GM19328 (cell line): ENCODE measurements around the gene DESI1.
"Not testable (repeated sequence)": the region's sequence is repeated elsewhere in the genome, so short reads cannot be mapped to it uniquely, and the experiment has no call there.

Experiments
- ATAC-seq: cut with Tn5 transposase; IDR thresholded peaks from one replicate; pipeline ENCODE4 v1.9.1; 2021; ENCODE audit warnings: mild to moderate bottlenecking, moderate library complexity; ENCODE audit not compliant: unreplicated experiment

DESI1 gene

DNA sequence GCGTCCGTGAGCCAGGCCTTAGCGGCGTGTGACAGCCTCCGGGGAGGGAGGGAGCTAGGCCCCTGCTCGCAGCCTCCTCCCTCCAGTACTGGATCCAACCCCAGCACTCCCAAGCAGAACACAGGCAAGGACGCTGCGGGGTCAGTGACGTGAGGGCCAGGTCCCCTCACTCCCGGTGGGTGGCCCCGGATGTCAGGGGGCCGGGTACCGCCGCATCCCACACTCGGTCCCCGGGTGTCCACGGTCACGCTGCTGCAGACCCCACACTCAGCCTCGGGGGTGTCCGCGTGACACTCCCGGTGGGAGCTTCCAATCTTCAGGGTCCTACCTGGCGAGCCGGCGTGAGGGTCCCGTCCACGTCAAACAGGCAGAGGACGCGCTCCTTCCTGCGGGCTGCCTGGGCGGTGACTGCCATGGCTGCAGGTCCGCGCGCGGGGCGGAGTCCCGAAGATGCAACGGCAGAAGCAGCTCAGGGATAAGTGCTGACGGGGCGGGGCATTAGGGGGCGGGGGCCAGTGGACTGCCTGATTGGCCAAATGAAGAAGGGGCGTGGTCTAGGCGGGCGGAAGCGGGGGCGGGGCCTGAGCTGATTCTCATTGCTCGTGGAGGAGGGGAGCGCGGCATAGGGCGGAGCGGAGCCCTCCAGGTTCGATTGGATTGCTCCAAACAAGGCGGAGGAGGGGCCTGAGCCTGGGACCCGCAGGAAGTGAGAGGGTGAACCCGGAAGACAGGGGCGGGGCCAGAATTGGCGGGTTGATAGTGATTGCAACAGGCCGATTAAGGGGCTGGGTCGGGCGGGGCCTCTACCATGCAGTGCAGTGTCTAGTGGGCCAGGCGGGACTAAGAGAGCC, 31.2 kb downstream of the DESI1 start, which contains the start of gene PMM1:
PMM1 (minus strand) TSS at position 450 of the 851 bp plus-strand sequence; CDS start at position 415, 35 bp downstream.
- peak; percentile 96 for ATAC-seq

DNA sequence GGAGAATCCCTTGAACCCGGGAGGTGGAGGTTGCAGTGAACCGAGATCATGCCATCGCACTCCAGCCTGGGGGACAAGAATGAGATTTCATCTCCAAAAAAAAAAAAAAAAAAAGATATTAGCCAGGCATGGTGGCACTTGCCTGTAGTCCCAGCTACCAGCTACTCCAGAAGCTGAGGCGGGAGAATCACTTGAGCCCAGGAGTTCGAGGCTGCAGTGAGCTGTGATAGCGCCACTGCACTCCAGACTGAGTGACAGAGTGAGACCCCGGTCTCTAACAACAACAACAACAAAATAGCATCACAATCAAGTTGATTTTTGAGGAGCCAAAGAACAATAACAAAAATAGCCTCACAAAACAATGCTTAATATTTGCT, 33.5 kb downstream of the DESI1 start:
- ATAC-seq = no peak

DNA sequence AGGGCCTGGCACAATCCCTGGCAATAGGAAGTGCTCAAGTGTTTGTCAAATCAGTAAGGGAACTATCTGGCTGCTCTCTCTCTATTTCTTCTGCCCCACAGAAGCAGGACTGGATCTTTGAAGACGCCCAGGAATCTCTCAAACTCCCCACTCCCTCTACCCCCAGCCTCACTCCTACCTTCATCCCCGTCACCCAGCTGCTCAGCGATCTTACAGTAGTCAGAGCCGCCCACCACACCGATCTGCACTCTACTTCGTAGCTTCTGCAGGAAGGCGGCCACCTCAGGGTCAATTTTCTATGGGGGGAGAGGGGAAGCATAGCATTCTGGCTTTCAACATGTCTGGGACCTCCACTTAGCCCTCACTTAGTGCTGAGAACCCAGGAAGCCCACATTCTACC, 34.9 kb downstream of the DESI1 start:
- no peak for ATAC-seq

DNA sequence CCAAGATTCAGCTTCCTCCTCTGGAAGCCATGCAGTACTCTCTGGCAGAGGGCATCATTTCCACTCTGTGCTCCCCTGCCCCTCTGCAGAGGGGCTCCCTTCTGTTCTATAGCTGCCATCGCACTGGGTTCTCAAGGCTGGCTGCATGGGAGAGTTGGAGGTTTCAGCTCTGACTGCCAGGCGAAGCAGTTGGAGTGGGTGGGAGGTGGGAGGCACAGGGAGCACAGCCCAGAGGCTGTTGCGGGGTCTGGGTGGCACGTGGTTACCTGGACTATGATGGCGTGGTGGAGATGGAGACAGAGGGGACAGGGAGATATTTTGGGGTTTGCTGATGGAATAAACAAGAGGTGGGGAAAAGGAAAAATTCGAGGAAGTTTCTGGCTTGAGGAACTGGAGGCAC, 36.0 kb downstream of the DESI1 start:
- no peak for ATAC-seq

DNA sequence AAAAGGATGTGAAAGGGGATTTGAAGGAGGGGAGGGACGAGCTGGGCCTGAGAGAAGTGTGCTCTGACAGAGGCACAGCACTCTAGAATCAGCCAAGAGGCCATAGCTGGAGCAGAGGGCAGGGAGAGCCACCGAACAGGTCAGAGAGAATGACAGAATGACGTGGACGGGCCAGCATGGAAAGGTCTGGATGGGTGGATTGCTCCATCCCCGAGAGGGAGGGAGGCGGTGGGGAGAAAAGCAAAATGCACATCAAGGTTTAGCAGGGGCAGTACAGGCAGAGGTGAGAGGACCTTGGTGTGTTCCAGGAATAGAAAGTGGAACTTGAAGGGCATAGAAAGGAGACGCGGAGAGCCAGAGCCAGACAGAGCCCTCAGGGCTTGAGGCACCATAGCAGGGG, 38.1 kb downstream of the DESI1 start:
- no peak for ATAC-seq

DNA sequence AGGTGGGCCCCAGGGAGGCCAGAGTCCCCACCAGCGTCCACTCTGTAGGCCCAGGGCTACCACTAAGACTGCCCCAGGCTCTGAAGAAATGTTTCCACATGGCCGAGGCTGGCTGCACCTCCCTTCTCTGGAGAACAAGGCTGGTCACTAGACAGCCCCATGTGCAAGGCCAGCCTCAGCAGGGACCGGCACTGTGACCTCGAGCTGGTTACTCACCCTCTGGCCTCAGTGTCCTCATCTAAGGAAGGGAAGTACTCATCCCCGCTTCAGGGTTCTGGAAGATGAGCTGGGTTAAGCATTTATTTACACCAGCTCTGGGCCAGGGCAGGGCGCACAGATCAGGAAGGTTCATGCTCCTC, 40.9 kb downstream of the DESI1 start:
- ATAC-seq = no peak

DNA sequence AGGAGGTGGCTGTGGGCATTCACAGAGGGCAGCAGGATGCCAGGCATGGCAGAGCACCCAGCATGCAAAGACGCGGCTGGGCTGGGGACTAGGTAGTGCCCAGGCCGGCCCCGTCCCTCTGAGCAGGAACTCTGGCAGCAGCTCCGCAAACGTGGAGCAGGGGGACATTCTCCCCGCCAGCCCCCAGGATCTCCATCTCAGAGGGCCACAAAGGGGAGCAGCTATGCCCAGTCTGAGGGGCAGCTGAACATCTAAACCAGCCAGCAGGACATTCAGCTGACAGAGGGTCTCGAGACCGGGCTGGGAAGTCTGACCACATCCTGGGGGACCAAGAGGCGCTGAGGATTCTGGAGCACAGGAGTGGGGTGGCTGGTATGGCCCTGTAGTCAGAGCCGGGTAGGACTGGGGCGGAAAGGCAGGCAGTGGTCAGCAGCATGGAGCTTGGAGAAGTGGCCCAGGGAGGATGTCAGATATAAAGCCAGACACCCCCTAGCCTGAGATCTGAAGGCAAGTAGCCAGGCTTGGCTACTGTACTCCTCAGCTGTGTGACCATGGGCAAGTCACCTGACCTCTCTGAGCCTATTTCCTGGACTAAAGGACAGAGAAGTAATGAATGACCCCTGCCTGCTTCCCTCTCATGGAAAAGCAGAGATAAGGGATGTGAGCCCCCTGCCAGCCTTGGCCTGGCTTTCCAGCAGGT, 41.4 kb downstream of the DESI1 start:
- no peak for ATAC-seq

DNA sequence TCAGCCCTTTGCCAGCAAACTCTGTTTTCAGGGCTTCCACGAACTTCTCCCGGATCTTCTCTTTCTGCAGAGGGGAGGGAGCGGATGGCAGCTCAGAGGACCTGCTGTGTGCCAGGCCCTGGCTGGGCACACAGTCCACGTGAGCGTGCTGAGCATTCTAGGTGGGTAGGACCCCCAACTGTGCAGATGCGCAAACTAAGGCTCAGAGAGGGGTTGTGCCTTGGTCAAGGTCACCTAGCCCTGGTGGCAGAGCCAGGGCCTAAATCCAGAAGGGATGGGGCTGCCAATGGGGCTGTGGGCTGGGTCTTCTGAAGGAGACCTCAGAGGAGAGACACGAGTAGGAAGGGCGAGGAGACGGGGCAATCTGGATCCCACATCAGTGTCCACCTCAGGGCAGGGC, 42.0 kb downstream of the DESI1 start:
- no peak for ATAC-seq

DNA sequence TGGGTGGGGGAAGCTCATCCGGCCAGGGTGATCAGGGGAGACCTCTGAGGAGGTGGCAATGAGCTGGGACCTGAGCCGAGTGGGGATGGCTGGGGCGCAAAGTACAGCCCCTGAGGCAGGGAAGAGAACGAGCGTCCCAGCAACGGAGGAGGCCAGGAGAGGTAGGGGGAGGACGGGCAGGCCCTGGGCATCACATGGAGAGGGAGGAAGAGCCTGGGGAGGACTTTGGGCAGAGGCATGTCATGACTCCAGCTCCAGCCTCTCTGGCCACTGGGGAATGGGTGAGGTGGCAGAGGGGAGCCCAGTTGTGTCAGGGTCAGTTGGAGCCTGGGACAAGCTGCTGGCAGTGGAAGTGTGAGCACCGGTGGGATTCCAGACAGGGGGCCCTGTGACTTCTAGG, 42.7 kb downstream of the DESI1 start:
- no peak for ATAC-seq

DNA sequence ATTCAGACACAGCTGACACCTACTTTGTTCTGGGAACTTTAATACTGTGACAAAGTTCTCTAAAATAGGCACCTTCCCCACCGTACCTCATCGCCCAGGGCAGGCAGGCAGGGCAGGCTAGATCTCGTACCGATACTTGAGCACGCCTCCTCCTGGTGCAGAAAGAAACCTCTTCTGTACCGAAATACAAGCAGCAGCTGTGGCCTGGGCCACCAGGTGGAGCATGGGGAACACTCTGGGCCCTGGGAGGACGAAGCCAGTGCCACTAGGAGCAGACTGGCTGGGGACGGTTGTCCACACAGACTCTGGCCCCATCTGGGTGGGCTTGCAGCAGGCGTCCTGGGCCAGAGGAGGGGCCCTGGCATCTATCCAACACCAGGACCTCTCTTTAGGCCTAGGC, 44.0 kb downstream of the DESI1 start:
- ATAC-seq = no peak

DNA sequence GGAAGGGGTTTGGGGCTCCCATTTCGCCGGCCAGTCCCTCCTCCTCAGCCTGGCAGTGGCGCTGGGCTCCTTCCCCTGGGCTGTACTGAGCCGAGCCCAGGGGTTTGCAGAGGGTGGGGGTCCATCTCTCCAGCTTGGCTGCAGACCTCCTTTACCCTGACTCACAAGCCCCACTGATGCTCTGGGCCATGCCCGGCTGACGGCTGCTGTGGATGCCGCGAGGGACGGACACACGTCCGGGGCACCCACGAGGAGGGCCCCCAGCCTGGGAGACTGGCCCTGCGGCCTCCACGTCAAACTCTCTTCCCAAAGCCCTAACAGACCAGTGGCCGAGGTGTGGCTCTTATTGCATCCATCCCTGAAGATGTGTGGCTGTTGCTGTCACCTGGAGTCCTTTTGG, 45.3 kb downstream of the DESI1 start:
- ATAC-seq = no peak

DNA sequence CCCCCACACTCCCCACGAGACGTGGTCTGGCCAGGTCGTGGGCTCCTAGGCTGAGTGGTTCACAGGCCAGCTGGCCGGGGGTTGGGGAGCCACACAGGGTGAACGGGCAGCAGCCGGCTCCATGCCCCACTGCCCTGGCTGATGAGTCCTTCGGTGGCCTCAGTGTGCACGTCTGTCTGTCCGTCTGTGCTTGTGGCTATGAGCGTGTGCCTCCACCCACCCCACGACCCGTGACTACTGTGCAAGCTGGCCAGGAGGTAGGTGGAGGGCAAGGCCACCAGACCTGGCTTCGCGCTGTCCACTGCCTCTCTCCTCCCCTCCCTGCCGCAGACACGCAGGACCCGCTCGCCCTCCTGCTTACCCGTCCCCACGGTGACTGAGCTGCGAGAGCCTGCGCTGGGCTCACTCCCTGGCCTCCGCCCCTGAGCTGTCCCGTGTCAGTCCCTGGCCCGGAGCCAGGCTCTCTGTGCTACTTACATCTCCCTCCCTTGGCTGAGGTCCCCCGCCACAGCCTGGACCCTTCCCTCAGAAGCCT, 45.9 kb downstream of the DESI1 start:
- ATAC-seq = no peak

DNA sequence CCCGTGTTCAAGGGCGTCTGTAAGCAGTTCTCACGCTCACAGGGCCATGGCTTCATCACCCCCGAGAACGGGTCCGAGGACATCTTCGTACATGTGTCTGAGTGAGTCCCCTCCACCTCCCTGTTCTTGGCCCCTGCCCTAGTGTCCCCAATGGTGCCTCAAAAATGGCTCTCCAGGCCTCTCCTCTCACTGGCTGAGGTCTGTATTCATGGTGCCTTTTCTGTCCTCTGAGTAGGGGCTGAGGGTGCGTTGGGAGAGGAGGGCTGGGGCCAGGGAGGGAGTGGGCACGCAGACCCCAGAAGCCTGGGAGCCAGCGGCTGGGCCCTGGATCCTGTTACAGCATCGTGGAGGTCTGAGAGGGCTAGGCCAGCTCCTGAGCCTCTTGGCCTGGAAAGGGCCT, 47.2 kb downstream of the DESI1 start:
- ATAC-seq = no peak

DNA sequence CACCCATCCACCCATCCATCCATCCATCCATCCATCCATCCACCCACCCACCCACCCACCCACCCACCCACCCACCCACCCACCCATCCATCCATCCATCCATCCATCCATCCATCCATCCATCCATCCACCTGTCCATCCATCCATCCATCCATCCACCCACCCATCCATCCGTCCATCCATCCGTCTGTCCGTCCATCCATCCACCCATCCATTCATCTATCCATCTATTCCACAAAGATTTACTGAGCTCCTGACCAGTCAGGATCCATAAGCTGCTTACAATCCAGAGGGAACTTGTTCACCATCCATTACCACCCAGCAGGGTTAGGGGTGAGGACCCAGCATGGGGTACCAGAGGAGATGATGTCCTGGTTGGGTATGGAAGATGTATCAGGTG, 48.5 kb downstream of the DESI1 start:
- ATAC-seq = not testable (repeated sequence)

DNA sequence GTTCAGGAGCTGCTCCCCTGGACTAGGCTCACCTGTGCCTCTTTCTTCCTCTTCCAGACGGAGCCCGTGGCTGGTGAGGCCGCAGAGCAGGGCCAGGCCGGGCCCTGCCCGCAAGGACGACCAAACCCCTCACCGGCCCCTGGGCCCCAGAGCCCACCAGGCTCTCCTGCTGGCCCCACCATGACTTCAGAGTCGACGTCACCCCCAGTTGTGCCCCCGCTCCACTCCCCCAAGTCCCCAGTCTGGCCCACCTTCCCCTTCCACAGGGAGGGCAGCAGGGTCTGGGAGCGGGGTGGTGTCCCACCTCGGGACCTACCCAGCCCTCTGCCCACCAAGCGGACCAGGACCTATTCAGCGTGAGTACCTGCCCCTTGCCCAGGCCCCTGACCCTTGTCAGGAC, 49.1 kb downstream of the DESI1 start:
- no peak for ATAC-seq

DNA sequence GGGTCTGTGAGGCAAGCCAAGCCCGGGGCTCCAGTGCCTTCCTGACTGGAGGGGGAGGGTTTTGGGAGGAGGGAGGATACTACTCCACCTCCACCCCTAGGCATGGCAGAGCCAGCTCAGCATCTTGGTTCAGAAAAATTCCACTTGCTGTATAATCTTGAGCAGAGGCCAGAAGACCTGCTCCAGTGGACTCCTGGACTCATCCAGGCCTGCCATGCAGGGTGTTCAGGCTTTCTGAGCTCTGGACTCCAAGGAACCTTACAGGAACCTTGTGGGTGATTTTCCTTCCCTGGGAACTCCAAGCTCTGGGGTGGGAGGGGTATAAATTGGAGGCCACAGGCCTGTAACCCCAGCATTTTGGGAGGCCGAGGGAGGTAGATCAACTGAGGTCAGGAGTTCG, 50.6 kb downstream of the DESI1 start:
- no peak for ATAC-seq

DNA sequence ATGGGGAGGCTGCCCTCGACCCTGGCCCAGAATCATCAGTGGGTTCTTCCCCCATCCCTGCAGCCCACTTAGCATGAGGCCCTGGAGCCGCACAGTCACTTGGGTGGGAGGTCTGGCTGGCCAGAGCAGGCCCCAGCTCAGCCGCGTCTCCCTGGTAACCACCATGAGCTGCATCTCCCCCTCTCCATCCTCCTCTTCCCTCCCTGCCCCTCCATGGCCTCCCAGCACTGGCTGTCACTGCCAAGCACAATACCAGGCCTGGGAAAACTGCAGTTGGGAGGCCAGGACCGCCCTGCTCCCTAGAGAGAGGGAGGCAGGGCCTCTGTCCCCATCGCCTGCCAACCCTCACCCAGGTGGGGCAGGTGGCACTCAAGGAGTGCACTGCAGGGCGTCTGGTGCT, 52.0 kb downstream of the DESI1 start:
- ATAC-seq = no peak

DNA sequence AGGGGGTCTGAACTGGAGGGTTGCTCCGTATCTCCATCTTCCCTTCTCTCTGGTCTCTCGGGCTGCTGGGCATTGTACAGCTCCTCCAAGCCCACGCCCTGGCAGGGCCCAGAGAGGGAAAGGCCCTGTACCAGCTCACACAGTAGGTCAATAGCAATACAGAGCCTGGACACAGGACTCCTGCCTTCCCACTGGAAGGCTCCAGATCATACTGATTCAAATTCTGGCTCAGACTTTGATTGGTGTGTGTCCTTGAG, 53.4 kb downstream of the DESI1 start:
- ATAC-seq = no peak

DNA sequence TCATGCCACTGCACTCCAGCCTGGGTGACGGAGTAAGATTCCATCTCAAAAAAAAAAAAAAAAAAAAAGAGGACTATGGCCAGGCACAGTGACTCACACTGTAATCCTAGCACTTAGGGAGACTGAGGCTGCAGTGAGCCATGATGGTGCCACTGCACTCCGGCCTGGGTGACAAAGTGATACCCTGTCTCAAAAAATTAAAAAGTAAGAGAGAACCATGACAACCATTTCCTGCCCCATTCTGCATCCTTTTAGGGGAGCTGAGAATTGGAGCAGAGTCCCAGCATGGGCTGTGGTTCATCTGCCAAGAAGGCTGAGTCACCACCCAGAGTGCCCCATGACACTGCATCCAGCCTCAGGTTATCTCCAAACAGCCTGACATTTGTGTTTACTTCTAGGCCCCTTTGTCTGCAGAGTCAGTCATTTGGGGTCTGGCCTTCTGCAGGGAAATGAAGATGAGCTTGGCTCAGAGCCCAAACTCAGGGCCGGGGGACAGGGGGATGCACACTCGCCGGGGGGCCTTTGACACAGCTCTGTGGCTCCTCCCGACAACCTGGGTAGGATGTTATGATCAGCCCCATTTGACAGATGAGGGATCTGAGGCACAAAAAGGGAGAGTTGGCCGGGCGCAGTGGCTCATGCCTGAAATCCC, 55.3 kb downstream of the DESI1 start:
- no peak for ATAC-seq

DNA sequence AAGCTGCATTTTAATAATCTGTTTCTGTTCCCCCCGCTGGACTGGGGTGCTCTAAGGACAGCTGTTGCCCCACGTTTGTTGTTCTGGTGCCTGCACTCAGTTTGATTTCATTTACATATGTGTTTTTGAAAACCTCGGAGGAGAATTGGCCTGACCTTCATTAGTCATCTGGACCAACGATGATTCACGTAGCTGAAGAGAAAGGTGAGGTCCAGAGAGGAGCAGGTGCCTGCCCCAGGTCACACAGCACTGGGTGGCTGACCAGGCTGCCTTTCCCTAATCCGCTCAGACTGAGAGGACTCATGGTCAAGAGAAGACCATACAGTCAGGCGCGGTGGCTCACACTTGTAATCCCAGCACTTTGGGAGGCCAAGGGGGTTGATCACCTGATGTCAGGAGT, 56.3 kb downstream of the DESI1 start:
- ATAC-seq = no peak

DNA sequence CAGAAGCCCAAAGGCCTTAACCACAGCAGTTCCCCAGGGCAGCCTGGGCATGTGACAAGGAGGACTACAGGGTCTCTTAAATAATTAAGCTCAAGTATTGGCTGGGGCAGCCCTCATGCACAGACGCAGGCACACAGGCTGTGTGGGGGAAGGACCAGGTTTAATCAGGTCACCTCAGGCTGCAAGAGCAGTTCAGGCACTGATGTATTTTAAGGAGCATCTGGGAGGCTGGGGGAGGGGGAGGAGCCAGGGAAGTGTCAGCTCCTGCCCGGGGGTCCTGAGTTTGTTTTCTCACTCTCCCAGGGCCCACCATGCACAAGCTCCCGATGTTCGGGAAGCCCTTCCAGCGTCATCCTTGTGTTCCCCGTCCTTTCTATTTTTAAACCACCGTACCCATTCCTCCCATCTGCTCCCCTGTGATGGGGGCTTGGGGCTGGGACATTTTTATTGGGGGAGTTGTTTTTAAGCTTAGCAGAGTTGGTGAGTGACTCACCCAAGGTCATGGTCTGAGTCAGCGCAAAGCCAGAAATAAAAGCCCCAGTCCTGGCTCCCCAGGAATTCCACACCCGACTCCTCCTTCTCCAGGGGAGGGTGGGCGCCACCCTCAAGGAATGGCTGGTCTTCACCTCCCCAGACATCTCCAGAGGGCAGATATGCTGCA, 57.7 kb downstream of the DESI1 start:
- ATAC-seq = no peak

DNA sequence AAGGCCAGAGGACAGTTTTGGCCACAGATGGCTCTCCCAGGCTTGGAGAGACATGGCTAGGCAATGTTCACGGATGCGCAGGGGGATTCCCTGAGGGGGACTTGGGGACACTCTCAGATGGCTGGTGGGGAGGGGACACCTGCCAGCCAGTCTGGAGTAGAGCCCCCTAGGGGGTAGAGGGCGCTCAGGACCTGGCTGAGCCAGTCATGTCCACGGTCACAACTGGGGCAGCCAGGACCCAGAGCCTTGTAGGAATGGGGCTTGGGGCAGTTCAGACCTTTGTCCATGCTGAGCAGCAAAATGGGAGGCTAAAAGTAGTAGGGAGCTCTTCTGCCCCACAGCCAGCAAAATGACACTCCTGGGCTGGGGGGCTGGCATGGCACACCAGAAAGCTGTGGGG, 58.4 kb downstream of the DESI1 start:
- no peak for ATAC-seq
